ENCODE measurements around the gene RAP1GAP2.

The RAP1GAP2 gene

DNA sequence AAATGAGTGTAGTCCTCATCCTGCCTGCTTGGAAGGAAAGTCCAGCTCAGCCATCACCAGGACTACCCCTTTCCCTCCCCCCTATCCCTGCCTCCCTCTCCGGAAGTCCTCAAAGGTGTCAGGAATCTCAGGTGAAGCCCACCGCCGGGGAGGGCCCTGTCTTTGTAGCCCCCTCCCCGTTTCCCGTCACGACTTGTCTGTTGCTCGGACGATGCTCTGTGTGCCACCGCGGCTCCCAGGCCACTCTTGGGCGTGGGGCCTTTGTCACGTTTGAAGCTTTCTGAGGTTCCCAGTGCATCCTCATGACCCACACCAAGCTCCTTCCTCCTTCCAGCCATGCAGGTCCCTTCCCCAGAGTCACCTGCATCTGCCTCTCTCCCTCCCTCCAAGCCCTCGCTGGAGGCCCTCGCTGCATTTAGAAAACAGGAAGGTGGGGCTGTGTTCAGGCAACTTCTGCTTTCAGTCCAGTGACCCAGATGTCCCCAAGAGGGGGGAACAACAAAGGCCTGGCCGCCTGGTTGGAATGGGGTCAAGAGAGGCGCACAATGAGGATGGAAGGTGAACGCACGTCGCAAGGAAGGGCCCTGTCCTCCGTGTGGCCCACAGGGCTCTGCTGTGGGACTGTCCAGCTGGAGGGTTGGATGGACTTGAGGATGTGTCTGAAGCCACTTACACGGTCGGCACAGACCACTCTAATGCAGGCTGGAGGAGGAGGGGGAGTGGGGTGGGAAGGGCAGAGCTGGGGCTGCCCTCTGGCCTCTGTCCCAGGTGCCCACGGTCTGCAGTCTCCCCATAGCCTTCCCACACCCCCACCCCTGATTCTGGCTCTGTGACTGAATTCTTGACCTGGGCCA is 207.3 kb downstream of the RAP1GAP2 start:
- no CpG with 5 or more reads among the region's 23 CpGs for WGBS (ENCODE audit: extremely low coverage, insufficient coverage, insufficient read length)
- Histone ChIP-seq H3K4ac (ENCODE audit: low read depth, low read length) (no peak overlapping the region), H3K9me3 (ENCODE audit: insufficient read depth, low read depth, low read length) (no peaks in the 10 kb centered on the region), H2AK5ac (ENCODE audit: low read length) (no peak overlapping the region), H3K18ac (ENCODE audit: low read length) (no peak overlapping the region), H3K4me3 (ENCODE audit: low read depth, low read length) (no peak overlapping the region), H2BK5ac (ENCODE audit: low read depth, low read length, poor library complexity) (no peak overlapping the region), H2BK120ac (ENCODE audit: insufficient read depth, low read length, poor library complexity) (no peak overlapping the region), H3K4me1 (ENCODE audit: control insufficient read depth in 1 of 2, insufficient read depth in 2 of 2, low read length in 2 of 2) (peaks cover 0 to 12% of the 10 kb centered on the region in 2 experiments), H3K4me2 (ENCODE audit: low read length) (no peak overlapping the region), H3K79me2 (ENCODE audit: control insufficient read depth, insufficient read depth, low read length, poor library complexity) (no peaks in the 10 kb centered on the region), H4K91ac (ENCODE audit: low read depth, low read length) (no peak overlapping the region), H3K36me3 (ENCODE audit: control insufficient read depth in 1 of 2, insufficient read depth in 2 of 2, low read length in 2 of 2) (peaks cover 8 to 12% of the 10 kb centered on the region in 2 experiments), H2AFZ (ENCODE audit: insufficient read depth, low read length, poor library complexity) (no peak overlapping the region), H4K8ac (ENCODE audit: low read depth, low read length) (no peak overlapping the region), H3K14ac (ENCODE audit: low read length) (no peak overlapping the region), H3K79me1 (ENCODE audit: low read length) (peaks cover 2% of the 10 kb centered on the region), H3K27me3 (ENCODE audit: insufficient read depth, low read length) (no peaks in the 10 kb centered on the region), H3K27ac (ENCODE audit: low read depth, low read length) (no peak overlapping the region), H4K12ac (ENCODE audit: low read depth, low read length) (no peak overlapping the region), H3K9ac (ENCODE audit: low read length) (no peak overlapping the region), H2BK12ac (ENCODE audit: low read length) (no peak overlapping the region), H3K23ac (ENCODE audit: low read length) (no peak overlapping the region)
- DNase-seq, result no peak

DNA sequence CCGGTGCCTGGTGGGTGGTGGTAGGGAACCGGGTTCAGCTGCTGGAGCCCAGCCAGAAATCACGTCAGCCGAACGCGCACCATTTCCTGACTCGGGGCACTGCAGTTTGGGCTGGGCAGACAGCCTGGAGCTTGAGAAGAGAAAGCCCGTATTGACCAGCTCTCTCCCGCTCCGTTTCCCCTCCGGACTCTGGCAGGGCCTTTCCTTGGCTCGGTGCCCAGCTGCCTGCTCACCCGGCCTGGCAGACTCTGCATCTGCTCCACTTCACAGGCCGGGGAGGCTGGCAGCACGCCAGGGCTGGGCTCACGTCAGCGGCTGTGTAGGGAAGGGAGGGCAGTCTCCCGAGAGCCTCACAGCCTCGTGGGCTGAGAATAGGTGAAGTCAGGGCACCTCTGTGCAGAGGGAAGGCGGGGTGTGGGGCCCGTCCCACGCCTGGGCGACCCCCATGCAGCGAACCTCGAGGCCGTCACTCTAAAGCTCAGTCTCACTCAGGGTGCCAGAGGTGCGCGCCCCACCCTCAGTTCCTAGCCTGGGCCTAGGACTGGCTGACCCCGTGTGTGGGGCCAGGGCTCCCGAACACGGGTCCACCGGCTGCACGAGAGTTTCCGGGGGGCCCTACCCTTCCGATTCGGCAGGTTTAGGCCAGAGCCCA is 208.0 kb downstream of the RAP1GAP2 start:
- no peak overlapping the region for H3K4me2 ChIP-seq (ENCODE audit: low read length)
- H3K9ac ChIP-seq (ENCODE audit: low read length), result no peak overlapping the region
- no peak overlapping the region for H2BK12ac ChIP-seq (ENCODE audit: low read length)
- H3K4ac ChIP-seq (ENCODE audit: low read depth, low read length), result no peak overlapping the region
- no peak overlapping the region for H2AFZ ChIP-seq (ENCODE audit: insufficient read depth, low read length, poor library complexity)
- no CpG with 5 or more reads among the region's 36 CpGs for WGBS (ENCODE audit: extremely low coverage, insufficient coverage, insufficient read length)
- H2BK5ac ChIP-seq (ENCODE audit: low read depth, low read length, poor library complexity), result no peak overlapping the region
- H4K91ac ChIP-seq (ENCODE audit: low read depth, low read length), result no peak overlapping the region
- H3K4me1 ChIP-seq (ENCODE audit: control insufficient read depth in 1 of 2, insufficient read depth in 2 of 2, low read length in 2 of 2), result peaks cover 0 to 12% of the 10 kb centered on the region in 2 experiments
- H3K79me2 ChIP-seq (ENCODE audit: control insufficient read depth, insufficient read depth, low read length, poor library complexity), result no peaks in the 10 kb centered on the region
- peaks cover 2% of the 10 kb centered on the region for H3K79me1 ChIP-seq (ENCODE audit: low read length)
- H3K27me3 ChIP-seq (ENCODE audit: insufficient read depth, low read length), result no peaks in the 10 kb centered on the region
- H3K4me3 ChIP-seq (ENCODE audit: low read depth, low read length), result no peak overlapping the region
- H3K36me3 ChIP-seq (ENCODE audit: control insufficient read depth in 1 of 2, insufficient read depth in 2 of 2, low read length in 2 of 2), result peaks cover 8 to 13% of the 10 kb centered on the region in 2 experiments
- no peak overlapping the region for H4K8ac ChIP-seq (ENCODE audit: low read depth, low read length)
- no peak overlapping the region for H3K23ac ChIP-seq (ENCODE audit: low read length)
- H3K18ac ChIP-seq (ENCODE audit: low read length), result no peak overlapping the region
- no peak overlapping the region for H3K27ac ChIP-seq (ENCODE audit: low read depth, low read length)
- DNase-seq, result peak; percentile 57 to 62
- H2AK5ac ChIP-seq (ENCODE audit: low read length), result no peak overlapping the region
- no peak overlapping the region for H4K12ac ChIP-seq (ENCODE audit: low read depth, low read length)
- H3K9me3 ChIP-seq (ENCODE audit: insufficient read depth, low read depth, low read length), result no peaks in the 10 kb centered on the region
- H3K14ac ChIP-seq (ENCODE audit: low read length), result peak overlapping the region; percentile 4
- H2BK120ac ChIP-seq (ENCODE audit: insufficient read depth, low read length, poor library complexity), result no peak overlapping the region

DNA sequence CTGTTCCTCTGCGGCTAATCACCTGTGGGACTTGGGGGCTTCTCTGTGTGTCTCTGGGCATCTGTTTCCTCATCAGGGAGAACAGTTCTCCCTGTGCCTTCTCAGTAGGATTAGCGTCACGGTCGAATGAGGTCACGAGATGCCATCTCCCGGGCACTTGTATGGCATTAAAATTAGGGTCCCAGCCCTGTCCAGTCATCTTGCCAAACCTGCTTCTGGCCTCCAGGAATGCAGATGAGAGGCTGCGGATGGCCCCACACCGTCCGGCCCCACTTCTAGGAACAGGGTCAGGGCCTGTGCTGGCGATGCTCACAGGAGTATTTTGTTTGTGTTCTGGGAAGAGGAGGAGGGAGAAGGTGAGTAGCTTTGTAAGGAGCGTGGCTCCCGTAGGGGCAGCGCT is 208.7 kb downstream of the RAP1GAP2 start:
- H3K4me2 ChIP-seq (ENCODE audit: low read length), result no peak overlapping the region
- H3K27ac ChIP-seq (ENCODE audit: low read depth, low read length), result no peak overlapping the region
- H3K4me3 ChIP-seq (ENCODE audit: low read depth, low read length), result no peak overlapping the region
- no peak overlapping the region for H3K9ac ChIP-seq (ENCODE audit: low read length)
- H2BK12ac ChIP-seq (ENCODE audit: low read length), result no peak overlapping the region
- H4K12ac ChIP-seq (ENCODE audit: low read depth, low read length), result no peak overlapping the region
- no peak overlapping the region for H3K18ac ChIP-seq (ENCODE audit: low read length)
- no peak overlapping the region for H3K14ac ChIP-seq (ENCODE audit: low read length)
- no peaks in the 10 kb centered on the region for H3K9me3 ChIP-seq (ENCODE audit: insufficient read depth, low read depth, low read length)
- H4K8ac ChIP-seq (ENCODE audit: low read depth, low read length), result no peak overlapping the region
- no peaks in the 10 kb centered on the region for H3K79me2 ChIP-seq (ENCODE audit: control insufficient read depth, insufficient read depth, low read length, poor library complexity)
- no CpG with 5 or more reads among the region's 13 CpGs for WGBS (ENCODE audit: extremely low coverage, insufficient coverage, insufficient read length)
- peaks cover 0 to 12% of the 10 kb centered on the region in 2 experiments for H3K4me1 ChIP-seq (ENCODE audit: control insufficient read depth in 1 of 2, insufficient read depth in 2 of 2, low read length in 2 of 2)
- H3K23ac ChIP-seq (ENCODE audit: low read length), result no peak overlapping the region
- peaks cover 10 to 15% of the 10 kb centered on the region in 2 experiments for H3K36me3 ChIP-seq (ENCODE audit: control insufficient read depth in 1 of 2, insufficient read depth in 2 of 2, low read length in 2 of 2)
- H2BK5ac ChIP-seq (ENCODE audit: low read depth, low read length, poor library complexity), result no peak overlapping the region
- H3K4ac ChIP-seq (ENCODE audit: low read depth, low read length), result no peak overlapping the region
- H3K79me1 ChIP-seq (ENCODE audit: low read length), result peaks cover 2% of the 10 kb centered on the region
- no peak overlapping the region for H2AK5ac ChIP-seq (ENCODE audit: low read length)
- H2BK120ac ChIP-seq (ENCODE audit: insufficient read depth, low read length, poor library complexity), result no peak overlapping the region
- H3K27me3 ChIP-seq (ENCODE audit: insufficient read depth, low read length), result no peaks in the 10 kb centered on the region
- no peak overlapping the region for H4K91ac ChIP-seq (ENCODE audit: low read depth, low read length)
- H2AFZ ChIP-seq (ENCODE audit: insufficient read depth, low read length, poor library complexity), result peak overlapping the region; percentile 21
- DNase-seq, result peak; percentile 79 to 88

DNA sequence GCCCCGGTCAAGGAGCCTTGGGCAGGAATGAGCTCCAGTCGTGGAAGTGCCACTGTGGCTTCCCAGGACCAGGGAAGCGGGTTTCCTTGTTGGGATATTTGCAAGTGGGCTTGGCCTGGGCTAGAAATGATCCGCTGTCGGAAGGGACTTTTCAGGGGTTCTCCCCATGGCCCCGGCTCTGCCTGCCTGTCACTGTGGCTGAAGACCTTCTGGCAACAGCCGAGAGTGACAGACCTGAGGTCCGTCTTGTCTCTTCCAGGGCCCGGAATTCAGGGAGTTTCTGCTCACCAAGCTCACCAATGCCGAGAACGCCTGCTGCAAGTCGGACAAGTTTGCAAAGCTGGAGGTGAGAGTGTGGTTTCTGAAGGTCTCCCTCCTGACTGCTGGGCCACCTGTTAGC is 209.5 kb downstream of the RAP1GAP2 start:
- H3K4me2 ChIP-seq (ENCODE audit: low read length), result no peak overlapping the region
- H3K27me3 ChIP-seq (ENCODE audit: insufficient read depth, low read length), result no peaks in the 10 kb centered on the region
- peaks cover 0 to 12% of the 10 kb centered on the region in 2 experiments for H3K4me1 ChIP-seq (ENCODE audit: control insufficient read depth in 1 of 2, insufficient read depth in 2 of 2, low read length in 2 of 2)
- H4K12ac ChIP-seq (ENCODE audit: low read depth, low read length), result no peak overlapping the region
- H2AFZ ChIP-seq (ENCODE audit: insufficient read depth, low read length, poor library complexity), result no peak overlapping the region
- peaks cover 2% of the 10 kb centered on the region for H3K79me1 ChIP-seq (ENCODE audit: low read length)
- DNase-seq, result no peak
- no peak overlapping the region for H2BK120ac ChIP-seq (ENCODE audit: insufficient read depth, low read length, poor library complexity)
- H2AK5ac ChIP-seq (ENCODE audit: low read length), result no peak overlapping the region
- H3K9me3 ChIP-seq (ENCODE audit: insufficient read depth, low read depth, low read length), result no peaks in the 10 kb centered on the region
- no peak overlapping the region for H3K23ac ChIP-seq (ENCODE audit: low read length)
- H3K4me3 ChIP-seq (ENCODE audit: low read depth, low read length), result no peak overlapping the region
- peaks cover 10 to 15% of the 10 kb centered on the region in 2 experiments for H3K36me3 ChIP-seq (ENCODE audit: control insufficient read depth in 1 of 2, insufficient read depth in 2 of 2, low read length in 2 of 2)
- H2BK5ac ChIP-seq (ENCODE audit: low read depth, low read length, poor library complexity), result no peak overlapping the region
- no peak overlapping the region for H4K8ac ChIP-seq (ENCODE audit: low read depth, low read length)
- no peak overlapping the region for H2BK12ac ChIP-seq (ENCODE audit: low read length)
- H3K18ac ChIP-seq (ENCODE audit: low read length), result no peak overlapping the region
- H3K4ac ChIP-seq (ENCODE audit: low read depth, low read length), result no peak overlapping the region
- H3K14ac ChIP-seq (ENCODE audit: low read length), result no peak overlapping the region
- H3K79me2 ChIP-seq (ENCODE audit: control insufficient read depth, insufficient read depth, low read length, poor library complexity), result no peaks in the 10 kb centered on the region
- no peak overlapping the region for H4K91ac ChIP-seq (ENCODE audit: low read depth, low read length)
- no peak overlapping the region for H3K9ac ChIP-seq (ENCODE audit: low read length)
- no CpG with 5 or more reads among the region's 12 CpGs for WGBS (ENCODE audit: extremely low coverage, insufficient coverage, insufficient read length)
- no peak overlapping the region for H3K27ac ChIP-seq (ENCODE audit: low read depth, low read length)
